GM19035 (cell line): ENCODE data around the gene ADORA2A.
"Not testable (repeated sequence)": the region's sequence is repeated elsewhere in the genome, so short reads cannot be mapped to it uniquely, and the experiment has no call there.

Source experiments
- ATAC-seq: cut with Tn5 transposase; IDR thresholded peaks from one replicate; pipeline ENCODE4 v1.9.1; 2021; ENCODE audit not compliant: unreplicated experiment

ADORA2A gene

GRCh38 chr22:24482575-24482974 is 55.2 kb downstream of the ADORA2A start:
- no peak for ATAC-seq

- no peak for ATAC-seq
Observed at GRCh38 chr22:24482998-24483397, 55.6 kb downstream of the ADORA2A start.

DNA sequence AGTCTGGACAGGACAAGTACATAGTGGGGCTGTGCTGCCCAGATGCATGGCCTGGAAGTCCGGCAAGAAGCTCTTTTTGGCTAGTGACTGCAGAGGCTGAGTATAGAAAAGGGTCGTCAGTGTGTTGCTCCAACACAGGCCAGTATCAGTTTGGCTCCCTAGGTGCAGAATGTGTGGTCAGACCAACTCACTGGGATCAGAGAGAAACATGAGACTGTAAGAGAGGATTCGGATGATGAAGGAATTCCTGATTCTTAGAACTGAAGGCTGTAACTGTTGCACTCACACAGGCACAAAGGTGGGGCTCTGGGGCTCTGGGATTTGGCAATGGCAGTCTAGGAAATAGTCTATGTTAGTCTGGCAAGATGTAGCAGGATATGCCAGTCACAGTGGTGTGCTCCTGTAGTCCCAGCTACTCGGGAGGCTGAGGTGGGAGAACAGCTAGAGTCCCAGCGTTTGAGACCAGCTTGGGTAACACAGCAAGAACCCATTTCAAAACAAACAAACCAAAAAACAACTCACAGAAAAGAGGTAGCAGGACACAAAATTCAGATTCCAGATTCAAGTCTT is 56.7 kb downstream of the ADORA2A start:
- no peak for ATAC-seq

GRCh38 chr22:24485170-24485569 is 57.8 kb downstream of the ADORA2A start:
- ATAC-seq, result no peak

GRCh38 chr22:24485608-24486007 is 58.2 kb downstream of the ADORA2A start:
- no peak for ATAC-seq

- ATAC-seq, result no peak
Observed at GRCh38 chr22:24486501-24486921, 59.1 kb downstream of the ADORA2A start.

DNA sequence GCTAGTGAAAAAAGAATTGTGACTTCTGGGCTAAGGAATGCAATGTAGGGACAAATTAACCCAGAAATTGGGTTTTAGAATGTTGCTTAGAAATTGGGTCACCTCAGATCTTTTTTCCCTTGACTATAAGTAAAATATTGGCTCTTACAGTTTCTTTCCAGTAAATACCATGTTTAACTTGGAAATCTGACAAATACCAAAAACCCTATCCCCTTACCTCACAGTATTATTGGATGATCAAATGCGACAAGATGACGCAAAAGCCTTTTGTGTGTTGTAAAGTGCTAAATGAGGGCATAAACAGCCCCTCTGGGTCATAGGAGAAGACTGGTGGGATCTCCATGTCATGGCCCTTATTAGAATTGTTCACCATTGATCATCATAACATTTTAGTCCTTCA is 61.6 kb downstream of the ADORA2A start:
- ATAC-seq, result no peak

DNA sequence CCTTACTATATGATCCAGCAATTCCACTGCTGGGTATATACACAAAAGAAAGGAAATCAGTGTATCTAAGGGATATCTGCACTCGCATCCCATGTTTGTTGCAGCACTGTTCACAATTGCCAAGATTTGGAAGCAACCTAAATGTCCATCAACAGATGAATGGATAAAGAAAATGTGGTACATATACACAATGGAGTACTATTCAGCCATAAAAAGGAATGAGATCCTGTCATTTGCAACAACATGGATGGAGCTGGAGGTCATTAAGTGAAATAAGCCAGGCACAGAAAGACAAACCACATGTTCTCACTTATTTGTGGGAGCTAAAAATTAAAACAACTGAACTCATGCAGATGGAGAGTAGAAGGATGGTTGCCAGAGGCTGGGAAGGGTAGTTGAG is 62.0 kb downstream of the ADORA2A start:
- ATAC-seq, result not testable (repeated sequence)
